Endodermal cell (in vitro differentiated cells): ENCODE data around the gene CCDC142. TPM values are rescaled to one million over a fixed set of nuclear protein-coding genes. Genes with fewer than 3 reads are reported as not detected.

Experiments used
- DNase-seq: peaks from one replicate; pipeline ENCODE4 v3.0.0-alpha.2; 2017
- H3K27ac ChIP-seq: 2 replicates; pipeline ENCODE4 v1.5.1; 2013; ENCODE audit warnings: mild to moderate bottlenecking, low read depth, low read length, moderate library complexity
- H3K27me3 ChIP-seq: 2 replicates; pipeline ENCODE4 v1.6.1; 2013; ENCODE audit warnings: mild to moderate bottlenecking, low read length, moderate library complexity; ENCODE audit not compliant: insufficient read depth, control insufficient read depth, poor library complexity, severe bottlenecking
- H3K36me3 ChIP-seq: 2 replicates; pipeline ENCODE4 v1.7.0; 2013; ENCODE audit warnings: mild to moderate bottlenecking, low read length, moderate library complexity; ENCODE audit not compliant: control insufficient read depth, insufficient read depth
- H3K4me1 ChIP-seq: one replicate; pipeline ENCODE4 v1.7.0; 2013; ENCODE audit warnings: low read length; ENCODE audit not compliant: control insufficient read depth, insufficient read depth
- H3K4me3 ChIP-seq: 2 replicates; pipeline ENCODE4 v1.5.1; 2013; ENCODE audit warnings: mild to moderate bottlenecking, low read length, moderate library complexity
- H3K9ac ChIP-seq: 2 replicates; pipeline ENCODE4 v1.6.1; 2013; ENCODE audit warnings: mild to moderate bottlenecking, low read length, moderate library complexity; ENCODE audit not compliant: poor library complexity, severe bottlenecking; ENCODE audit errors: extremely low read depth
- H3K9me3 ChIP-seq: 2 replicates; pipeline ENCODE4 v1.6.1; 2013; ENCODE audit warnings: mild to moderate bottlenecking, low read length, moderate library complexity; ENCODE audit not compliant: control insufficient read depth
- H3K27ac Mint-ChIP-seq: 2 replicates; pipeline ENCODE4 v1.8.0; 2020; ENCODE audit warnings: mixed read lengths
- H3K27me3 Mint-ChIP-seq: 2 replicates; pipeline ENCODE4 v1.8.0; 2021; ENCODE audit warnings: mild to moderate bottlenecking, mixed read lengths; ENCODE audit not compliant: insufficient read depth
- H3K36me3 Mint-ChIP-seq: 2 replicates; pipeline ENCODE4 v1.8.0; 2020; ENCODE audit warnings: low read depth, mixed read lengths
- H3K4me1 Mint-ChIP-seq: 2 replicates; pipeline ENCODE4 v1.8.0; 2020; ENCODE audit warnings: mixed read lengths
- H3K4me3 Mint-ChIP-seq: 2 replicates; pipeline ENCODE4 v1.8.0; 2020; ENCODE audit warnings: mild to moderate bottlenecking, moderate library complexity, mixed read lengths
- H3K9me3 Mint-ChIP-seq: 2 replicates; pipeline ENCODE4 v1.8.0; 2020; ENCODE audit warnings: mild to moderate bottlenecking, mixed read lengths
- CTCF ChIP-seq: fragments of 200-600 bp; sonication (generic); conservative IDR thresholded peaks from 2 replicates; pipeline ENCODE4 v1.5.0; 2021; ENCODE audit warnings: antibody characterized with exemption, mild to moderate bottlenecking
- WGBS, 2 experiments: methylation state at CpG; one replicate each; pipeline versions ENCODE4 v1.1.5 to v1.1.7; 2013; ENCODE audit warnings: missing lambda C conversion rate in 2 of 2, mixed read lengths in 1 of 2; ENCODE audit not compliant: insufficient coverage in 1 of 2, insufficient read length in 1 of 2; 5-methylcytosine and 5-hydroxymethylcytosine counted together
- total RNA-seq, 2 donors: library from RNA; stranded (reverse); fragmentation: NEBNext Ultra II Directional in 1 of 2; extraction: Animal tissue kit (Norgen Biotek cat#: 25700) in 1 of 2; gene quantifications; 2 replicates in 1 of 2; 3 replicates in 1 of 2; pipeline ENCODE4 v1.2.1, GENCODE V29; 2021

CCDC142 gene
- total RNA-seq, 2 donors from 2014 or later = 19.0 to 24.7 TPM

- Histone ChIP-seq H3K9me3 (no peaks in the 10 kb centered on the region), H3K4me1 (no peaks in the 10 kb centered on the region), H3K9ac (no peak overlapping the region), H3K27ac (no peak overlapping the region), H3K27me3 (peaks cover 75% of the 10 kb centered on the region), H3K4me3 (peak overlapping the region; percentile 75), H3K36me3 (peaks cover 14% of the 10 kb centered on the region)
- 8 to 10% methylated on average over 21 to 61 of the region's 61 CpGs for WGBS, 2 experiments
- TF ChIP-seq CTCF = no peak
- Mint-ChIP-seq H3K9me3 (no peaks in the 10 kb centered on the region), H3K4me1 (peaks cover 24% of the 10 kb centered on the region), H3K4me3 (peak overlapping the region; percentile 51), H3K36me3 (peaks cover 14% of the 10 kb centered on the region), H3K27me3 (peaks cover 80% of the 10 kb centered on the region), H3K27ac (no peak overlapping the region)
- DNase-seq = peak; percentile 85
Observed at GRCh38 chr2:74497777-74498499, 15.1 kb upstream of the CCDC142 start.

GRCh38 chr2:74496997-74497776 lies 14.4 kb upstream of the CCDC142 start:
- no peaks in the 10 kb centered on the region for H3K9me3 Mint-ChIP-seq
- peaks cover 18% of the 10 kb centered on the region for H3K36me3 Mint-ChIP-seq
- Histone ChIP-seq H3K9ac (no peak overlapping the region), H3K27ac (no peak overlapping the region), H3K27me3 (peaks cover 67% of the 10 kb centered on the region), H3K9me3 (no peaks in the 10 kb centered on the region), H3K4me3 (peak overlapping the region; percentile 75), H3K4me1 (no peaks in the 10 kb centered on the region), H3K36me3 (peaks cover 20% of the 10 kb centered on the region)
- DNase-seq = no peak
- H3K4me3 Mint-ChIP-seq = peak overlapping the region; percentile 51
- 80 to 84% methylated on average over 7 to 19 of the region's 19 CpGs for WGBS, 2 experiments
- no peak overlapping the region for H3K27ac Mint-ChIP-seq
- H3K27me3 Mint-ChIP-seq = peaks cover 73% of the 10 kb centered on the region
- no peak for TF ChIP-seq CTCF
- peaks cover 22% of the 10 kb centered on the region for H3K4me1 Mint-ChIP-seq

DNA sequence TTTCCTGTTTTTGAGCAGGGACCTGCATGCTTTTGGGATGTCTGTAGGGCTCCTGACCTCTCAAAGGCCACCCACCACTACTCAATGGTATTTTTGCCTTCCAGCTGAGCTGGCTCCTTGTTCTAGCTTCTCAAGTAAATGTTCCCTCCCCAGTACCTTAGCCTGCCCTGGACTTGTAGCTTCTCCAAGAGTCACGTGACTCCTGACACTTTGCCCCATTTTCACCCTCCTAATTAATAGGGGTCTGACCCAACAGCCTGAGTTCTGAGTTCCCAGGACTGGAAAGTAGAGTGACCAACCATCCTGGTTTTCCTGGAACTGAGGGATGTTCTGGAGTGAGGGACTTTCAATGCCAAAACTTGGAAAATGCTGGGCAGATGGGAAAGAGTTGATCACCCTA lies 12.6 kb upstream of the CCDC142 start:
- H3K4me1 ChIP-seq = no peaks in the 10 kb centered on the region
- H3K4me3 ChIP-seq = no peak overlapping the region
- Mint-ChIP-seq H3K4me1 (peaks cover 13% of the 10 kb centered on the region), H3K9me3 (no peaks in the 10 kb centered on the region), H3K36me3 (peaks cover 35% of the 10 kb centered on the region), H3K4me3 (no peak overlapping the region), H3K27me3 (peaks cover 56% of the 10 kb centered on the region), H3K27ac (no peak overlapping the region)
- H3K9me3 ChIP-seq = no peaks in the 10 kb centered on the region
- TF ChIP-seq CTCF = no peak
- DNase-seq = no peak
- no peak overlapping the region for H3K9ac ChIP-seq
- peaks cover 50% of the 10 kb centered on the region for H3K27me3 ChIP-seq
- peaks cover 29% of the 10 kb centered on the region for H3K36me3 ChIP-seq
- H3K27ac ChIP-seq = no peak overlapping the region
- 86% methylated on average over 1 of the region's 1 CpG; no CpG with 5 or more reads in 1 of the 2 experiments for WGBS, 2 experiments
